Frontal cortex (tissue), 4 donors: ENCODE results near the gene DPF3. TPM values are rescaled to one million over a fixed set of nuclear protein-coding genes. Genes with fewer than 3 reads are reported as not detected.
"Not testable (repeated sequence)": the region's sequence is repeated elsewhere in the genome, so short reads cannot be mapped to it uniquely, and the experiment has no call there.

ENCODE experiments used
- DNase-seq, 2 donors: peaks; one replicate each; pipeline ENCODE4 v3.0.0; 2012; ENCODE audit warnings: low spot score in 2 of 2
- FAIRE-seq: peaks from 2 replicates; lab custom pipeline; 2012; peaks lifted over from hg19 to GRCh38; lab: Jason Lieb, UNC
- total RNA-seq: library from RNA; depleted of rRNA; stranded (reverse); fragments of >200 nt; gene quantifications from one replicate; pipeline ENCODE4 v1.2.3, GENCODE V29; 2014
- donor health status: control.
- donor health status: control.
- donor health status: control.

Gene DPF3
- total RNA-seq, 1 donor from 2014 or later = 5.7 TPM

DNA sequence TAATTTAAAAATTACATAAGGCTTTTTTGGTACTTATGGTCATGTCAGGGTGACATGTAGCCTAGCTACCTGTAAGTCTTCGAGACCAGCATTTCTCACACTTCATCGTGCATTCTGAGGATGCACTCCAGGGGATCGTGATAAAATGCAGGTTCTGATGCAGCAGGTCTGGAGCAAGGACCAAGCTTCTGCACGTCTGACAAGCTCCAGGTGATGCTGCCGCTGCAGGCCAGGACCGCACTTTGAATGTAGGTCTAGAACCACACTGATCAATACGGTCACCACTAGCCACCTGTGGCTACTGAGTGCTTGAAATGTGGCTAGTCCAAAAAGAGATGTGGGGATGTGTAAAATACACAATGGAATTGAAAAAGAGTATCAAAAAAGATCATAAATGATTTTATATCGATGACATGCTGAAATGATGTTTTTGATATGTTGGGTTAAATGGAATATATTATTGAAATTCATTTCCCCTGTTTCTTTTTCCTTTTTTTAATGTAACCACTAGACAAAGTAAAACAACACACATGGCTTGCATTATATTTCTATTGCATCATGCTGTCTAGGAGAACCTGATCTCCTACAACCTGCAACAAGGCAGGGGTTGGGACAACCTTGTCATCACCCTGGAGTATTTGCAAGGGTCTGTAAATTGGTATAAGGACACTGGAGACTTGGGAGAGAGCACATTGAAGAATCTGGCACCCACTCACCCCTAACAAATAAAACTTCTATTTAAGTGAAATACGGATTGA is 142.4 kb downstream of the DPF3 start:
- DNase-seq (no peak), FAIRE-seq (no peak)

- DNase-seq, FAIRE-seq: not testable (repeated sequence)
These were observed 145.0 kb downstream of the DPF3 start for GRCh38 chr14:72748921-72749320.

DNA sequence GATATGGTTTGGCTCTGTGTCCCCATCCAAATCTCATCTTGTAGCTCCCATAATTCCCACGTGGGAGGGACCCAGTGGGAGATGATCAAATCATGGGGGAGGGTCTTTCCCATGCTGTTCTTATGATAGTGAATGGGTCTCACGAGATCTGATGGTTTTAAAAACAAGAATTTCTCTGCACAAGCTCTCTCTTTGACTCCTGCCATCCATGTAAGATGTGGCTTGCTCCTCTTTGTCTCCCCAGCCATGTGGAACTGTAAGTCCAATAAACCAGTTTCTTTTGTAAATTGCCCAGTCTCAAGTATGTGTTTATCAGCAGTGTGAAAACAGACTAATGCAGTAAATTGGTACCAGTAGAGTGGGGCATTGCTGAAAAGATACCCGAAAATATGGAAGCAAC is 146.2 kb downstream of the DPF3 start:
- DNase-seq = no peak
- no peak for FAIRE-seq

- DNase-seq (no peak), FAIRE-seq (no peak)
These were observed 147.6 kb downstream of the DPF3 start for GRCh38 chr14:72745991-72746980.

GRCh38 chr14:72745546-72745945 is 148.4 kb downstream of the DPF3 start:
- FAIRE-seq (no peak), DNase-seq (no peak)

DNA sequence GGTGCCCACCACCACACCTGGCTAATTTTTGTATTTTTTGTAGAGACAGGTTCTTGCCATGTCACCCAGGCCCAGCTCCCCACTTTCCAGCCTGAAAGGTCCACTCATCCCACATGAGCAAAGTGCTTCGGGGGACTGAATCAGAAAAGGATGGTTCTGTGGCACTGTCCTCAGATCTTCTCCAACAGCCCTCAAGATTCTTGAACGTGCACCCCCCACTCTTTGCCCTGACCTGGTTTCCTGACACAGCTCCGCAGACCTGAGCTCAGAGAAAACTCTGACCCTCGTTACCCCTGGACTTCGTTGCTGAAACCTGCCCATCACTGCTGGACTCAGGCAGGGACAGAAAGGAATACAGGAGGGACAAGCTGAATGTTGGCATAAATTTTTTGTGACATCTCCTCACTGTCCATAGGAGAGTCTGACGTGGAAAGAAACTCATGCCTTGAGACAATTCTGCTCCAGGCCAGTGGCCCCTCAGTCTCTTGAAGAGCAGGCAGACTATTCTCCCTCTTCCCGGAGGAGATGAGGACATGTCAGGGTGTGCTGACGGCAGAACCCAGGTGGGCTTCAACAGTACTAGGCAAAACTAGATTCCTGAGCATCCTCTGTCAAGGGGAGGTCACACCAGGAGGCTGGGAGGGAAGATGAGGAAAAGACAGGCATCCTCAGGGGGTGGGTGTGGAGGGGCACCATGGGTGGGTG is 149.3 kb downstream of the DPF3 start:
- DNase-seq (no peak), FAIRE-seq (no peak)

DNA sequence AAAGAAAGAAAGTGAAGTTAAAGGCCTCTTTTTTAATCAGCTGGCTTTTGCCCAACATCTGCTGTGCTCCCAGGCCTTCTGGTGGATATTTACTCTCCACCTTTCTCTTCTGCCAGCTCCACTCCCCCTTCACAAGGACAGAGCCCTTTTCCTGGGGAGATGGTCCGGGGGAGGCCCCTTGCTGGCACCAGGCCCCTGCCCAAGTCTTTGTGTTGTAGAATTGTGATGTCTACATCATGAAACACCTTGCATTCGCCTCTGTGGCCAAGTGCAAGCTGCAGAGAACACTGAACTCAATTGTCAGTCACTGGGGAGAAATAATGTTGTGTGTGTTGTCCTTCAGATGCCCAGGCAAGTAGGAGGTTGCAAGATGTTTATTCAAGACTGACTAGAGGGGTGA is 150.3 kb downstream of the DPF3 start:
- FAIRE-seq (no peak), DNase-seq (no peak)

DNA sequence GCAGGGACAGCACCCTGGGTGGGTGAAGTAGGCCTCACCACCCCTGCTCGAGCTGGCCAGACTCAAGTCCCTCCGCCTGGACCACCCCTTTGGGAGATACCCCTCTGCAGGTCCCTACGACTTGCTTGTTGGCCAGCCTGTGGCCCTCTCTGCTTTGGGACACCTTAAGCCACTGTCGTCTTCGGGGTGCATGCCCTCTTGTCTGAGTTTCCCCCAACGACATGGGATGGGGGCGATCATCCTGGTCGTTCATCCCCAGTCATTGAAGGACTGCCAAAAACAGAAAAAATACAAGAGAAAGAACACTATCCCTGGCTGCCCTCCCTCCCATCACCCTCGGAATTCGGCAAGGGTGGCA is 151.1 kb downstream of the DPF3 start:
- FAIRE-seq (no peak), DNase-seq (no peak)

GRCh38 chr14:72742118-72742837 is 151.6 kb downstream of the DPF3 start:
- no peak for FAIRE-seq
- no peak for DNase-seq

DNA sequence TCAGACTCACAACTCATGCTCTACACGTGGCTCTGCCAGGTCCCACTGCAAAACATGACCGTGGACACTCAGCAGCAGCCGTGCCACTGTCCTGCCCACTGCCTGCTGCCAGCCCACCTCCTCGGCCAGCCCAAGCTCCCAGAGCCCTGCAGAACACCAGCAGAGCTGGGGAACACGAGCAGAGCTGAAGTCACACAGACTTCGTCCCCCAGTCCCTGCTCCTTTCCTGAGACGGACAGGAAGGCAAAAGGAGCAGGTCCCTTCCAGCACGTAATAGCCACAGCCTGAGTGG is 152.1 kb downstream of the DPF3 start:
- DNase-seq = no peak
- FAIRE-seq = no peak

DNA sequence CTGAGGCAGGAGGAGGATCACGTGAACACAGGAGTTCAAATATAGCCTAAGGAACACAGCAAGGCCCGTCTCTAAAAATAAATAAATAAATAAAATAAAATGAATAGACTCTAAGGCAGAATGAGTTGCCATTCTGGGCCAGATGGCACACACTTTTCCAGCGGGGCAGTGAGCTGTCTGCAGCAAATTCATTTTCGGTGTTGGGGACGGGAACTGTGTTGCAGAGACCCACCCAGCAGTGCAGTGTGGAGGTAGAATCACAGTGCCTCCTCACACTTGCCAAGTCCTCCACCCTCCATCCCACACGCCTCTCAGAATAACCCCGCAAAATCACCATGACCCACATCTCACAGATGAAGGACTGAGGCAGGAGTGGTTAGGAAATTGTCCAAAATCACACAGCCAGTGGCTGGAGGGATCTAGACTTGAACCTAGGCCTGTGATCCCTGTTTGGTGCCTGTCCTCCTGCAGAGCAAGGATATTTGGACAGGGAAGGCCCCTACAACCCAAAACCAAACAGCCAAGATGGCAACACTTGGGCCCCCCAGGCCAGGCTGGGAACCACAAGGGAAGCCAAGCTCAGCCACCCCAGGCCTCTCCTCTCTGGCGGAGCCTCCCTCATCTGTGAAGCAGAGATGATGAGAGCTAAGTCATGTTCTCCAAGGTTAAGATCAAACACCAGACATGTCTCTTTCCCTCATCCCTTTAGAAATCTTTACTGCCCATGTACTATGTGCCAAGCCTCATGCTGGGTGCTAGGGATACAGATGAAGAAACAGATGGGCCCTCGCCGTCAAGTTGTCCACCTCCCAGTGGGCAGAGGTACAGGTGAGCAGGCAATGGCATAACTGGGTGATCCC is 152.7 kb downstream of the DPF3 start:
- no peak for FAIRE-seq
- no peak for DNase-seq

DNA sequence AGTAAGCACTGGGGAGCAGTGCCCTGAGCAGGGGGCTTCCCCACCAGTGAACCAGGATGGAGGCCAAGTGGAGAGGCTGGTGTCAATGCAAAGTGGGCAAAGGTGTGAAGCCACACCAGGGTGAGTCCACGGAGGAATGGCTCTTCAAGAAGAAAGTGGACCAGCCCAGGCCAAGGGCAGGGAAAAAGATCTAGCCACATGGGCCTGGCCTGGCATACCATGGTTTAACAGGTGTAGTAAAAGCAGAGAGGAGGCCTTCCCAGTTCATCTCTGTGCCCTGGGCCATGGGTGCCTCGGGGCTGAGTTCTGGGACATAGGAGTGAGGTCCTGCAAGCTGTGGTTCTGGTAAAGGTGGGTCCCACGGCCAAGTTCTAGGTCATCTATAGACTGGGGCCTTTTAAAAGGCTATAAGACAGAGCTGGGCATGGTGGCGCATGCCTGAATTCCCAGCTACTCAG is 153.4 kb downstream of the DPF3 start:
- FAIRE-seq = no peak
- no peak for DNase-seq

DNA sequence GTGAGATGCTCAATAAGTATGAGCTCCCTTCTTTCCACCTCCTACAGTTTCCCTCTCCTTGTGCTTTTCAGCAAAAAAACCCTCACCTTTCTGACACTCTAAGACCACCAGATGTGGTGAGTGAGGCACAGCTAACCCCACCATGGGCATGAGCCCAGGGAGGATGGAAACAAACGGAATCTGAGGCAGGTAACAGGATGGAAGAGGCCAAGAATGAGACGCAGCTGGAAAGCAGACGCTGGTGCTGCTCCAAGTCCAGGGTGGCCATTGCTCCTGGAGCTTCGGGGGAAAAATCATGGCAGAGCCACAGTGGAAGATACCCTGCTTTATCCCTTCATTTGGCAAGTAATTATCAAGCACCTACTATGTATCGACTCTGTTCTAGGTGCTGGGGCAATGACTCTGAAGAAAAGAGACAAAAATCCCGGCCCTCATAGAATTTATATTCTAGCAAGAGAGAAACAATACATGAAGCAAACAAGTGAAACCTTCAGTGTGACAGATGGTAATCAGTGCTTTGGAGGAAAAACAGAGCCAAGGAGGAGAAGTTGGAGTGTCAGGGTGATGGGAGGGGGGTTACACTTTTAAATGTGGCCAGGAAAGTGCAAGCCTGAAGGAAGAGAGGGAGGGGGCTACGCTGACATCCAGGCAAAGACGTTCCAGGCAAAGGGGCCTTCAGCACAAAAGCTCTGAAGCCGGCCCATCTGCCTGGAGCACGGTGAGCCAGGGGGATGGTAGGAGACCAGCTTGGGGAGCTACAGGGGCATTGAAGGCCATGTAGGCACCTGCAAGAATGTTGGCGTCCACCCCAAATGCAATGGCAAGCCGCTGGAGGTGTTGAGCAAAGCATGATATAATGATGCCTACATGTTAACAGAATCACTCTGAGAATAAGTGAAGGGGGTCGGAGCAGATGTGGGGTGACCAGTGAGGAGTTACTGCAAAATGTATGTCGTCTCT is 154.2 kb downstream of the DPF3 start:
- no peak for DNase-seq
- no peak for FAIRE-seq

- FAIRE-seq (no peak), DNase-seq (no peak)
These were observed 155.7 kb downstream of the DPF3 start for GRCh38 chr14:72738161-72738611.

DNA sequence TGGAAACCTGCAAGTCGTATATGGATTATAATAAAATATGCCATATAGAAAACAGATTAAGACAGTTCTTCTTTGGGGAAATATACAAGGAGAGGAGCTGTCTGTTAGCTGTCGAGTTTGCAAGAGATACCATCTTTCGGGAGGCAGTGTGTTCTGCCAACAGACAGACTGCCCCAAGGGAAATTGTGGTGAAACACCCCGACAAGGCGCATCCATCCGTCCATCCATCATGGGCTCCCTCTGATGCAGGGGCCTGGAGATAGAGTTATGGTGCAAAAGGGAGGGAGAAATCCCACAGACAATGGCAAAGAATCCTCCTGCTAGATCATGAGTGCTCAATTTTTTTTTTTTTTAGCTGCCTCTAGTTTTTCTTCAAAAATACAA is 156.3 kb downstream of the DPF3 start:
- FAIRE-seq = no peak
- DNase-seq = no peak

DNA sequence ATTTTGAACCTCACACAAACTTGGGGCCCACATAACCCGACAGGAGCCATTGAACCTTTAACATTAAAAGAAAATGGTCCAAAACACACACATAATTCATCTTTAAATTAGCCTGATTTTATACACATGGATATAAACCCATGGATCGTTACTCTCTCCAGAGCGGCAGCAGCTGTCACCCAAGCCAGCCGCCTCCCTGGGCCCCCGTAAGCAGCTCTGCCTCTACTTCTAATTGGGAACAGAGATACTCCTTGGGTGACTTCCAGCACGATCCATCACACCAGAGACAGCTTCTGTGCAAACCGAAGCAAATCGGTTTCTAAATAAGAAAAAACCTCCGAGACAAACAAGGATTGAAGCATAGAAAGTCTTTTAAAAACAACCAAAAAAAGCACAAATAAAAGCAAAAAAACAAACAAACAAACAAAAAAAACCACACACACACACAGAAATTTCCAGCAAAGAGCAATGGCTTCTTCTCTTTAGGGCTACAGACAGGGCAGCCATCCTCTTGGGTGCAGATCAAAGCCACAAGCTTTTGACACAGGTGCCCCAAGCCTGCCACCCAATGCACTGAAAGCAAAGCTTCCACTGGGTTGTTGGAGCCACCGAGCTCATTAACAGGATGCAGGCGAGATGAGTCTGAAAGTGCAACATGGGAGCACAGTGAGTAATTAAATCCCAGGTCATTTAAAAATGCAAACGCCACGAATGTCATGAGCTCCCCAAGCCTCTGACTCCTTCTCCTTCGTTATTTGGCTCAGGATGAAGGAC is 156.9 kb downstream of the DPF3 start:
- no peak for DNase-seq
- FAIRE-seq = no peak

DNA sequence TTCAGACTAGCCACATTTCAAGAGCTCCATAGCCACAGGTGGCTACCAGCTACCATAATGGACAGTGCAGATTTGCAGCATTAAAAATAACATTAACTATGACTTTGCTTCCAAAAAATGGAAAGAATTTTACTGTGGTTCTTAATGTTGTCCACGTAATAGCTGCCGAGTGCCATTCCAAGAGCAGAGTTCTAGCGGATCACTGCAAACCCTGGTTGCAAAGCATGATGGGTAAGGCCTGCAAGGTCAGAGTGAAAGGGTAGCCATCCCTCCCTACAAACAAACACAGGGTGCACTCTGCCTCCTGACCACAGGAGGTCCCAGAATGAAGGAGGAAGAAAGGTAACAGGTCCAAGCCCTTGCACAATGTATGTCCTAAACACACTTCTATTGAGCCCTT is 157.6 kb downstream of the DPF3 start:
- no peak for DNase-seq
- FAIRE-seq = no peak
